Measurements from ENCODE around the gene CITED2. TPM values are rescaled to one million over a fixed set of nuclear protein-coding genes. Genes with fewer than 3 reads are reported as not detected.

CITED2 gene
- total and polyA plus RNA-seq, 2 of the 8 experiments (the other 6 are each of a cell fraction or from before 2014, with no cell fraction given), result 89.1 to 115 TPM

- no peaks in the 10 kb centered on the region for H3K27me3 ChIP-seq (replicated peaks in 1 of 4; ENCODE audit: control insufficient read depth in 3 of 4, extremely low read depth in 1 of 4, insufficient read depth in 3 of 4, low read length in 3 of 4)
- H3K36me3 ChIP-seq (ENCODE audit: control insufficient read depth in 2 of 4, insufficient read depth in 4 of 4, low read length in 3 of 4), result no peaks in the 10 kb centered on the region
- no peak overlapping the region for H4K8ac ChIP-seq (ENCODE audit: extremely low read depth, insufficient read depth, low read length)
- no peak overlapping the region for H3K4ac ChIP-seq (replicated peaks; ENCODE audit: insufficient read length, low read depth, low read length)
- no peak for DNase-seq (ENCODE audit: low read depth in 1 of 2, low spot score in 2 of 2)
- H3K4me3 ChIP-seq (ENCODE audit: extremely low read depth in 1 of 4, insufficient read depth in 2 of 4, low read depth in 3 of 4, low read length in 4 of 4), result no peak overlapping the region
- no peak for FAIRE-seq
- no peaks in the 10 kb centered on the region for H3K79me1 ChIP-seq (ENCODE audit: low read depth, low read length)
- no peak overlapping the region for H3K56ac ChIP-seq (replicated peaks; ENCODE audit: insufficient read length, low read depth, low read length)
- no peak overlapping the region for H3K14ac ChIP-seq (ENCODE audit: insufficient read length)
- H2AFZ ChIP-seq (ENCODE audit: low read length), result no peak overlapping the region
- H4K20me1 ChIP-seq (replicated peaks in 1 of 2; ENCODE audit: control insufficient read depth in 1 of 2, insufficient read depth in 2 of 2, low read length in 2 of 2), result no peaks in the 10 kb centered on the region
- no peak overlapping the region for H2BK120ac ChIP-seq (replicated peaks; ENCODE audit: low read depth, low read length)
- no peaks in the 10 kb centered on the region for H3K79me2 ChIP-seq (ENCODE audit: control insufficient read depth in 1 of 2, insufficient read depth in 2 of 2, low read length in 2 of 2)
- no peak overlapping the region for H3K27ac ChIP-seq (ENCODE audit: low read depth, low read length)
- no peak overlapping the region for H3K23ac ChIP-seq (ENCODE audit: insufficient read length)
- H2BK12ac ChIP-seq (ENCODE audit: low read depth, low read length), result no peak overlapping the region
- no peak overlapping the region for H4K91ac ChIP-seq (replicated peaks; ENCODE audit: insufficient read length, low read length)
- H3K4me1 ChIP-seq (replicated peaks in 1 of 4; ENCODE audit: control insufficient read depth in 3 of 4, insufficient read depth in 4 of 4, low read length in 3 of 4), result no peaks in the 10 kb centered on the region
- H2AK5ac ChIP-seq (ENCODE audit: low read depth, low read length), result no peak overlapping the region
- no peaks in the 10 kb centered on the region for H3K23me2 ChIP-seq (ENCODE audit: low read depth, low read length)
- no peak overlapping the region for H2BK5ac ChIP-seq (ENCODE audit: low read depth, low read length)
- ChIA-PET POLR2A (ENCODE audit: partially characterized antibody) (no interaction called here), CTCF (ENCODE audit: partially characterized antibody) (no interaction called here)
- no peak overlapping the region for H4K5ac ChIP-seq (ENCODE audit: insufficient read length, low read depth, low read length)
- WGBS, 2 experiments (ENCODE audit: extremely low coverage in 1 of 2, insufficient coverage in 1 of 2, insufficient read length in 1 of 2, insufficient replicate concordance in 2 of 2, low coverage in 1 of 2, low lambda C conversion rate in 2 of 2, missing lambda C conversion rate in 1 of 2), result 90% methylated on average over 3 of the region's 3 CpGs; no CpG with 5 or more reads in 1 of the 2 experiments
- H2BK15ac ChIP-seq (ENCODE audit: low read length), result no peak overlapping the region
- no peak overlapping the region for H3K4me2 ChIP-seq (ENCODE audit: insufficient read depth in 1 of 2, low read depth in 2 of 2, low read length in 2 of 2)
- H2BK20ac ChIP-seq (ENCODE audit: low read length), result no peak overlapping the region
- H3K18ac ChIP-seq (ENCODE audit: extremely low read depth, low read length), result no peak overlapping the region
- no peak overlapping the region for H3K9ac ChIP-seq (replicated peaks in 1 of 4; ENCODE audit: extremely low read depth in 1 of 4, low read depth in 3 of 4, low read length in 3 of 4)
- H3K9me3 ChIP-seq (ENCODE audit: insufficient read depth in 2 of 2, low read depth in 1 of 2, low read length in 1 of 2), result no peaks in the 10 kb centered on the region
- TF ChIP-seq CHD7 (IDR thresholded peaks at IDR 0.05; ENCODE audit: insufficient replicate concordance, low read length), result no peak
Observed at GRCh38 chr6:139415365-139415764, 40.9 kb upstream of the CITED2 start.
